IMR-90 (cell line): ENCODE measurements around the gene XRCC3. TPM values are rescaled to one million over a fixed set of nuclear protein-coding genes. Genes with fewer than 3 reads are reported as not detected.

Experiments
- ATAC-seq: fragments of 200-7000 bp; cut with Tn5 transposase; 2 replicates; pipeline ENCODE4 v1.9.1; 2020; ENCODE audit warnings: low read depth, mild to moderate bottlenecking, moderate library complexity
- BruUV-seq: library from RNA; stranded (reverse); fragments of 400-500 nt; replicated peaks from 2 replicates; lab custom pipeline; 2021; lab: Mats Ljungman, UMichigan
- CTCF ChIA-PET: fragments of 300-600 bp; formaldehyde crosslinking; extraction: SDS; loops from one replicate; lab custom pipeline; 2021; ENCODE audit warnings: antibody characterized with exemption; lab: Yijun Ruan, JAX
- POLR2A ChIA-PET: fragments of 300-600 bp; sonication (Branson Sonifier 250); formaldehyde crosslinking; loops from one replicate; lab custom pipeline; 2022; ENCODE audit warnings: antibody characterized with exemption; ENCODE audit not compliant: unreplicated experiment; lab: Charles Lee
- DNase-seq: peaks from one replicate; pipeline ENCODE4 v3.0.0; 2013
- H2AFZ ChIP-seq: replicated peaks from 2 replicates; pipeline ENCODE3; 2013; ENCODE audit warnings: low read length, mild to moderate bottlenecking; ENCODE audit not compliant: poor library complexity
- H2AK5ac ChIP-seq: 2 replicates; pipeline ENCODE4 v1.6.1; 2013; ENCODE audit warnings: low read depth, low read length, inconsistent platforms
- H2AK9ac ChIP-seq: replicated peaks from 2 replicates; pipeline ENCODE3; 2013; ENCODE audit warnings: mild to moderate bottlenecking, low read depth, low read length, moderate library complexity; ENCODE audit not compliant: poor library complexity
- H2BK120ac ChIP-seq: 2 replicates; pipeline ENCODE4 v1.6.1; 2013; ENCODE audit warnings: low read depth, low read length, inconsistent platforms
- H2BK15ac ChIP-seq: 3 replicates; pipeline ENCODE4 v1.6.1; 2013; ENCODE audit warnings: low read depth, low read length, inconsistent platforms
- H2BK20ac ChIP-seq: 2 replicates; pipeline ENCODE4 v1.6.1; 2013; ENCODE audit warnings: low read depth, mild to moderate bottlenecking, inconsistent platforms, low read length, moderate library complexity
- H2BK5ac ChIP-seq: 2 replicates; pipeline ENCODE4 v1.6.1; 2013; ENCODE audit warnings: mild to moderate bottlenecking, low read depth, low read length, inconsistent platforms; ENCODE audit not compliant: poor library complexity, severe bottlenecking
- H3K14ac ChIP-seq: replicated peaks from 2 replicates; pipeline ENCODE4 v1.6.1; 2013; ENCODE audit warnings: low read depth, low read length, inconsistent platforms
- H3K18ac ChIP-seq: 2 replicates; pipeline ENCODE4 v1.6.1; 2013; ENCODE audit warnings: low read depth, low read length, control low read depth
- H3K23ac ChIP-seq: 2 replicates; pipeline ENCODE4 v1.6.1; 2013; ENCODE audit warnings: low read depth, low read length, inconsistent platforms
- H3K27ac ChIP-seq: 2 replicates; pipeline ENCODE4 v1.5.1; 2013; ENCODE audit warnings: mild to moderate bottlenecking, control low read depth, low read length; ENCODE audit not compliant: insufficient read depth
- H3K27me3 ChIP-seq: 2 replicates; pipeline ENCODE4 v1.6.1; 2013; ENCODE audit warnings: low read length; ENCODE audit not compliant: control insufficient read depth, insufficient read depth
- H3K36me3 ChIP-seq: 2 replicates; pipeline ENCODE4 v1.6.1; 2013; ENCODE audit warnings: low read length, mixed read lengths; ENCODE audit not compliant: control insufficient read depth, insufficient read depth
- H3K4ac ChIP-seq: 2 replicates; pipeline ENCODE4 v1.6.1; 2013; ENCODE audit warnings: low read depth, low read length, inconsistent platforms
- H3K4me1 ChIP-seq: 2 replicates; pipeline ENCODE4 v1.6.1; 2013; ENCODE audit warnings: low read length, mixed read lengths; ENCODE audit not compliant: control insufficient read depth, insufficient read depth
- H3K4me2 ChIP-seq: 2 replicates; pipeline ENCODE4 v1.6.1; 2013; ENCODE audit warnings: low read depth, mild to moderate bottlenecking, control low read depth, low read length, moderate library complexity
- H3K4me3 ChIP-seq: 2 replicates; pipeline ENCODE4 v1.5.1; 2013; ENCODE audit warnings: low read depth, mild to moderate bottlenecking, control low read depth, low read length, moderate library complexity; ENCODE audit not compliant: insufficient read depth
- H3K56ac ChIP-seq: 2 replicates; pipeline ENCODE4 v1.6.1; 2013; ENCODE audit warnings: low read length, inconsistent platforms; ENCODE audit not compliant: insufficient read depth; ENCODE audit errors: extremely low read depth
- H3K79me1 ChIP-seq, 2 experiments: 2 replicates each; pipeline ENCODE4 v1.6.1; 2013; ENCODE audit warnings: low read length in 2 of 2, inconsistent platforms in 1 of 2, low read depth in 1 of 2
- H3K9ac ChIP-seq: 2 replicates; pipeline ENCODE4 v1.6.1; 2013; ENCODE audit warnings: low read depth, low read length, control low read depth
- H3K9me1 ChIP-seq: 2 replicates; pipeline ENCODE4 v1.6.1; 2013; ENCODE audit warnings: low read length, inconsistent platforms; ENCODE audit not compliant: insufficient read depth
- H3K9me3 ChIP-seq: 2 replicates; pipeline ENCODE4 v1.6.1; 2013; ENCODE audit warnings: low read length; ENCODE audit not compliant: control insufficient read depth, insufficient read depth
- H4K20me1 ChIP-seq: 2 replicates; pipeline ENCODE4 v1.6.1; 2013; ENCODE audit warnings: low read length, inconsistent platforms; ENCODE audit not compliant: insufficient read depth
- H4K5ac ChIP-seq: 2 replicates; pipeline ENCODE4 v1.6.1; 2013; ENCODE audit warnings: mild to moderate bottlenecking, low read depth, low read length, control low read depth
- H4K8ac ChIP-seq, 2 experiments: 2 replicates each; pipeline ENCODE4 v1.6.1; 2013; ENCODE audit warnings: low read depth in 2 of 2, low read length in 2 of 2, control low read depth in 1 of 2, inconsistent platforms in 1 of 2
- H4K91ac ChIP-seq: 2 replicates; pipeline ENCODE4 v1.6.1; 2013; ENCODE audit warnings: low read depth, low read length, inconsistent platforms; ENCODE audit not compliant: insufficient read depth
- CHD1 ChIP-seq: IDR thresholded peaks from 2 replicates; pipeline ENCODE4 v1.6.1; 2012; ENCODE audit warnings: low read depth, low read length, improper control_type of control experiment
- CTCF ChIP-seq: conservative IDR thresholded peaks from 2 replicates; pipeline ENCODE4 v1.5.1; 2012; ENCODE audit warnings: mild to moderate bottlenecking, low read depth, low read length, improper control_type of control experiment
- ELK1 ChIP-seq: fragments of 150-350 bp; IDR thresholded peaks from 2 replicates; pipeline ENCODE4 v1.6.1; 2016; ENCODE audit warnings: low read depth, mild to moderate bottlenecking, low read length, moderate library complexity, borderline replicate concordance
- FOS ChIP-seq: fragments of 150-350 bp; IDR thresholded peaks from 2 replicates; pipeline ENCODE4 v1.6.1; 2016; ENCODE audit warnings: low read depth, low read length
- MAFK ChIP-seq: IDR thresholded peaks from 2 replicates; pipeline ENCODE4 v1.6.1; 2012; ENCODE audit warnings: low read depth, low read length, improper control_type of control experiment
- MAZ ChIP-seq: IDR thresholded peaks from 2 replicates; pipeline ENCODE4 v1.6.1; 2012; ENCODE audit warnings: low read depth, mild to moderate bottlenecking, low read length, improper control_type of control experiment, moderate library complexity, borderline replicate concordance
- MXI1 ChIP-seq: IDR thresholded peaks from 2 replicates; pipeline ENCODE4 v1.6.1; 2012; ENCODE audit warnings: low read depth, mild to moderate bottlenecking, low read length, moderate library complexity, borderline replicate concordance
- NFE2L2 ChIP-seq: fragments of 150-350 bp; IDR thresholded peaks from 2 replicates; pipeline ENCODE4 v1.6.1; 2016; ENCODE audit warnings: low read depth, mild to moderate bottlenecking, low read length
- POLR2A ChIP-seq: IDR thresholded peaks from 2 replicates; pipeline ENCODE4 v1.6.1; 2012; ENCODE audit warnings: mild to moderate bottlenecking, low read depth, low read length
- RAD21 ChIP-seq: IDR thresholded peaks from 2 replicates; pipeline ENCODE4 v1.6.1; 2012; ENCODE audit warnings: low read length, improper control_type of control experiment
- RCOR1 ChIP-seq: IDR thresholded peaks from 2 replicates; pipeline ENCODE4 v1.6.1; 2012; ENCODE audit warnings: mild to moderate bottlenecking, low read length, improper control_type of control experiment; ENCODE audit not compliant: insufficient replicate concordance
- SMC3 ChIP-seq: fragments of 150-350 bp; IDR thresholded peaks from 2 replicates; pipeline ENCODE4 v1.6.1; 2016; ENCODE audit warnings: low read depth, mild to moderate bottlenecking, antibody characterized with exemption, low read length, moderate library complexity
- USF2 ChIP-seq: fragments of 150-350 bp; IDR thresholded peaks from 2 replicates; pipeline ENCODE4 v1.6.1; 2017; ENCODE audit warnings: mild to moderate bottlenecking, antibody characterized with exemption, low read length, low read depth
- WGBS, 2 experiments: methylation state at CpG; one replicate each; pipeline versions ENCODE4 v1.1.5 to v1.1.7; 2013; ENCODE audit warnings: missing lambda C conversion rate in 2 of 2; ENCODE audit not compliant: insufficient read length in 1 of 2; ENCODE audit errors: extremely low coverage in 2 of 2; 5-methylcytosine and 5-hydroxymethylcytosine counted together
- dilution Hi-C: fragments of 300-500 bp; cut with HindIII; formaldehyde crosslinking; loops from one replicate; pipeline ENCODE4 v1.14.3; 2018; ENCODE audit warnings: low sequenced_read_pairs; ENCODE audit not compliant: unreplicated experiment
- in situ Hi-C: fragments of 300-500 bp; cut with MboI; formaldehyde crosslinking; loops from 3 replicates; pipeline ENCODE4 v1.14.3; 2019; ENCODE audit warnings: low sequenced_read_pairs, inconsistent platforms, mixed read lengths
- intact Hi-C: fragments of 100-400 bp; cut with micrococcal nuclease; formaldehyde crosslinking; loops from 2 replicates; pipeline ENCODE4 v1.10.0; 2022
- polyA plus RNA-seq, 3 experiments: library from polyadenylated mRNA; depleted of rRNA; stranded (reverse); fragments of >200 nt; gene quantifications; 2 replicates each; pipeline ENCODE4 v1.2.3, GENCODE V29; 2012; ENCODE audit warnings: low replicate concordance in 1 of 3
- total RNA-seq: library from RNA; depleted of rRNA; stranded (reverse); fragments of >200 nt; gene quantifications from 2 replicates; pipeline ENCODE4 v1.2.3, GENCODE V29; 2012

Gene XRCC3
- total and polyA plus RNA-seq, 2 of the 4 experiments (the other 2 are of a cell fraction): 8.1 to 9.5 TPM

- intact Hi-C loops: no loop called here
- CTCF ChIA-PET: no interaction called here
These were observed 4.4 kb downstream of the XRCC3 start for GRCh38 chr14:103710771-103711377.

More at GRCh38 chr14:103710771-103711377, 4.4 kb downstream of the XRCC3 start:
- no peak overlapping the region for H2BK5ac ChIP-seq
- H3K23ac ChIP-seq: no peak overlapping the region
- H4K20me1 ChIP-seq: peaks cover 9% of the 10 kb centered on the region
- H4K8ac ChIP-seq: no peak overlapping the region
- H3K4me2 ChIP-seq: no peak overlapping the region
- H2AK5ac ChIP-seq: no peak overlapping the region
- no peaks in the 10 kb centered on the region for H3K27me3 ChIP-seq
- H3K4me1 ChIP-seq: no peaks in the 10 kb centered on the region
- H3K9me1 ChIP-seq: peaks cover 4% of the 10 kb centered on the region; the same call in 1 of the 2 replicates
- no peak overlapping the region for H4K91ac ChIP-seq
- H3K9me3 ChIP-seq: no peaks in the 10 kb centered on the region
- no peak overlapping the region for H2BK20ac ChIP-seq
- in situ Hi-C loops: no loop called here
- DNase-seq: no peak
- no peak overlapping the region for H3K56ac ChIP-seq
- H2AK9ac ChIP-seq: no peak overlapping the region
- no peak overlapping the region for H3K27ac ChIP-seq
- no peak overlapping the region for H3K4me3 ChIP-seq
- dilution Hi-C loops: no loop called here
- no peak overlapping the region for H3K14ac ChIP-seq
- POLR2A ChIA-PET: no interaction called here
- TF ChIP-seq CTCF: no peak
- TF ChIP-seq RCOR1: no peak
- no peak for TF ChIP-seq FOS
- no peak for TF ChIP-seq USF2
- no peak for TF ChIP-seq SMC3
- TF ChIP-seq MAZ: no peak
- no peak for TF ChIP-seq ELK1
- no peak for TF ChIP-seq CHD1
- TF ChIP-seq RAD21: no peak
- no peak for TF ChIP-seq MXI1
- no peak for TF ChIP-seq MAFK
- no peak for TF ChIP-seq POLR2A
- no peak for TF ChIP-seq NFE2L2
- H4K5ac ChIP-seq: no peak overlapping the region
- H3K9ac ChIP-seq: no peak overlapping the region
- no peak overlapping the region for H3K18ac ChIP-seq
- peaks cover 23% of the 10 kb centered on the region for H3K36me3 ChIP-seq
- ATAC-seq: no peak
- peaks cover 14 to 59% of the 10 kb centered on the region in 2 experiments; a peak in 3 of 4 replicates for H3K79me1 ChIP-seq
- no peak overlapping the region for H2AFZ ChIP-seq
- BruUV-seq: no TSS peak
- no peak overlapping the region for H3K4ac ChIP-seq
- WGBS, 2 experiments: 71% methylated on average over 1 of the region's 9 CpGs; no CpG with 5 or more reads in 1 of the 2 experiments
- H2BK15ac ChIP-seq: no peak overlapping the region
- no peak overlapping the region for H2BK120ac ChIP-seq
